Neural progenitor cell (in vitro differentiated cells): ENCODE measurements around the gene ANXA2. TPM values are rescaled to one million over a fixed set of nuclear protein-coding genes. Genes with fewer than 3 reads are reported as not detected.

Source experiments
- DNase-seq: peaks from one replicate; pipeline ENCODE4 v3.0.0-alpha.2; 2016; ENCODE audit warnings: low spot score
- H2AFZ ChIP-seq: fragments of 200-600 bp; sonication (generic); replicated peaks from 2 replicates; pipeline ENCODE4 v1.6.1; 2016; ENCODE audit warnings: antibody characterized with exemption
- H3F3A ChIP-seq: fragments of 200-600 bp; sonication (generic); 2 replicates; pipeline ENCODE4 v1.6.1; 2016; ENCODE audit warnings: antibody characterized with exemption, low read depth
- H3K27ac ChIP-seq: fragments of 200-600 bp; sonication (generic); 2 replicates; pipeline ENCODE4 v1.5.1; 2016; ENCODE audit warnings: mild to moderate bottlenecking
- H3K27me3 ChIP-seq: fragments of 200-600 bp; sonication (generic); 2 replicates; pipeline ENCODE4 v1.6.1; 2016; ENCODE audit warnings: mild to moderate bottlenecking, moderate library complexity
- H3K36me3 ChIP-seq: fragments of 200-600 bp; sonication (generic); 2 replicates; pipeline ENCODE4 v1.5.1; 2016
- H3K4me1 ChIP-seq: fragments of 200-600 bp; sonication (generic); 2 replicates; pipeline ENCODE4 v1.6.1; 2016; ENCODE audit warnings: mixed run types
- H3K4me2 ChIP-seq: fragments of 200-600 bp; sonication (generic); 2 replicates; pipeline ENCODE4 v1.6.1; 2016
- H3K4me3 ChIP-seq: fragments of 200-600 bp; sonication (generic); 2 replicates; pipeline ENCODE4 v1.5.1; 2016
- H3K79me2 ChIP-seq: fragments of 200-600 bp; sonication (generic); 2 replicates; pipeline ENCODE4 v1.6.1; 2016; ENCODE audit warnings: low read depth
- H3K9ac ChIP-seq: fragments of 200-600 bp; sonication (generic); 2 replicates; pipeline ENCODE4 v1.6.1; 2016
- H3K9me3 ChIP-seq: fragments of 200-600 bp; sonication (generic); 2 replicates; pipeline ENCODE4 v1.5.1; 2016; ENCODE audit warnings: low read depth
- H4K20me1 ChIP-seq: fragments of 200-600 bp; sonication (generic); 2 replicates; pipeline ENCODE4 v1.6.1; 2016; ENCODE audit warnings: low read depth
- H3K27ac Mint-ChIP-seq: 3 replicates; pipeline ENCODE4 v1.8.0; 2021; ENCODE audit warnings: mixed read lengths
- H3K27me3 Mint-ChIP-seq: 2 replicates; pipeline ENCODE4 v1.8.0; 2022; ENCODE audit warnings: low read depth, mild to moderate bottlenecking, inconsistent platforms, moderate library complexity, mixed read lengths; ENCODE audit not compliant: insufficient read depth
- H3K36me3 Mint-ChIP-seq: 3 replicates; pipeline ENCODE4 v1.8.0; 2021; ENCODE audit warnings: mixed read lengths
- H3K4me1 Mint-ChIP-seq: 3 replicates; pipeline ENCODE4 v1.8.0; 2021; ENCODE audit warnings: mixed read lengths
- H3K4me3 Mint-ChIP-seq: 3 replicates; pipeline ENCODE4 v1.8.0; 2021; ENCODE audit warnings: mild to moderate bottlenecking, moderate library complexity, mixed read lengths
- H3K9me3 Mint-ChIP-seq: 3 replicates; pipeline ENCODE4 v1.8.0; 2020; ENCODE audit warnings: mixed read lengths
- CTCF ChIP-seq: fragments of 200-600 bp; sonication (generic); IDR thresholded peaks from 2 replicates; pipeline ENCODE4 v1.5.1; 2017; ENCODE audit warnings: antibody characterized with exemption, mild to moderate bottlenecking
- EZH2 ChIP-seq: fragments of 200-600 bp; sonication (generic); IDR thresholded peaks from 2 replicates; pipeline ENCODE4 v1.6.1; 2017; ENCODE audit warnings: antibody characterized with exemption, mild to moderate bottlenecking, moderate library complexity
- EZH2phosphoT487 ChIP-seq: fragments of 200-600 bp; sonication (generic); IDR thresholded peaks from 2 replicates; pipeline ENCODE4 v1.6.1; 2017; ENCODE audit warnings: antibody characterized with exemption
- total RNA-seq: library from RNA; depleted of rRNA; stranded (reverse); fragments of >200 nt; gene quantifications from 2 replicates; pipeline ENCODE4 v1.2.3, GENCODE V29; 2015; ENCODE audit warnings: low replicate concordance

ANXA2 gene
- total RNA-seq, 1 donor from 2014 or later = 20.1 TPM

- Mint-ChIP-seq H3K4me3 (no peak overlapping the region), H3K27ac (no peak overlapping the region), H3K9me3 (no peaks in the 10 kb centered on the region), H3K36me3 (peaks cover 2% of the 10 kb centered on the region), H3K4me1 (peaks cover 28% of the 10 kb centered on the region), H3K27me3 (no peaks in the 10 kb centered on the region)
- Histone ChIP-seq H3K36me3 (no peaks in the 10 kb centered on the region), H3K4me1 (peaks cover 17% of the 10 kb centered on the region), H3K27ac (no peak overlapping the region), H3K9me3 (no peaks in the 10 kb centered on the region), H3K4me3 (no peak overlapping the region), H3K9ac (no peak overlapping the region), H3K27me3 (no peaks in the 10 kb centered on the region), H4K20me1 (peaks cover 5% of the 10 kb centered on the region), H3K79me2 (no peaks in the 10 kb centered on the region), H3F3A (peaks cover 6% of the 10 kb centered on the region), H3K4me2 (no peak overlapping the region), H2AFZ (no peak overlapping the region)
- no peak for DNase-seq
- TF ChIP-seq CTCF (no peak), EZH2 (no peak), EZH2phosphoT487 (no peak)
These were observed 22.5 kb upstream of the ANXA2 start for GRCh38 chr15:60420203-60420716.

GRCh38 chr15:60419753-60420152, 22.0 kb upstream of the ANXA2 start:
- no peaks in the 10 kb centered on the region for H3K27me3 Mint-ChIP-seq
- no peak overlapping the region for H2AFZ ChIP-seq
- H3K27ac ChIP-seq = no peak overlapping the region
- H3K4me2 ChIP-seq = no peak overlapping the region
- no peak overlapping the region for H3K4me3 ChIP-seq
- peaks cover 5% of the 10 kb centered on the region for H4K20me1 ChIP-seq
- TF ChIP-seq EZH2 = no peak
- no peak for TF ChIP-seq CTCF
- no peak for TF ChIP-seq EZH2phosphoT487
- no peak for DNase-seq
- no peaks in the 10 kb centered on the region for H3K9me3 Mint-ChIP-seq
- H3K27me3 ChIP-seq = no peaks in the 10 kb centered on the region
- no peaks in the 10 kb centered on the region for H3K9me3 ChIP-seq
- peaks cover 25% of the 10 kb centered on the region for H3K4me1 Mint-ChIP-seq
- peaks cover 17% of the 10 kb centered on the region for H3K4me1 ChIP-seq
- H3K36me3 ChIP-seq = no peaks in the 10 kb centered on the region
- peaks cover 2% of the 10 kb centered on the region for H3K36me3 Mint-ChIP-seq
- no peak overlapping the region for H3K27ac Mint-ChIP-seq
- H3K9ac ChIP-seq = no peak overlapping the region
- H3K79me2 ChIP-seq = no peaks in the 10 kb centered on the region
- no peak overlapping the region for H3K4me3 Mint-ChIP-seq
- H3F3A ChIP-seq = peaks cover 6% of the 10 kb centered on the region

- H2AFZ ChIP-seq = no peak overlapping the region
- peaks cover 2% of the 10 kb centered on the region for H3K9me3 Mint-ChIP-seq
- TF ChIP-seq CTCF (no peak), EZH2phosphoT487 (no peak), EZH2 (no peak)
- no peak overlapping the region for H3K4me3 Mint-ChIP-seq
- H3K4me1 ChIP-seq = peaks cover 2% of the 10 kb centered on the region
- H4K20me1 ChIP-seq = no peaks in the 10 kb centered on the region
- H3K27me3 Mint-ChIP-seq = no peaks in the 10 kb centered on the region
- H3K9ac ChIP-seq = no peak overlapping the region
- H3K4me3 ChIP-seq = no peak overlapping the region
- H3K79me2 ChIP-seq = no peaks in the 10 kb centered on the region
- no peak overlapping the region for H3K4me2 ChIP-seq
- no peak overlapping the region for H3K27ac ChIP-seq
- H3K27ac Mint-ChIP-seq = no peak overlapping the region
- peaks cover 4% of the 10 kb centered on the region for H3K36me3 Mint-ChIP-seq
- H3K4me1 Mint-ChIP-seq = peaks cover 17% of the 10 kb centered on the region
- no peak for DNase-seq
- H3F3A ChIP-seq = no peaks in the 10 kb centered on the region
- H3K27me3 ChIP-seq = no peaks in the 10 kb centered on the region
- H3K9me3 ChIP-seq = no peaks in the 10 kb centered on the region
- H3K36me3 ChIP-seq = no peaks in the 10 kb centered on the region
These were observed 20.3 kb upstream of the ANXA2 start for GRCh38 chr15:60418096-60418495.
